ENCODE measurements around the gene SLC38A10. TPM values are rescaled to one million over a fixed set of nuclear protein-coding genes. Genes with fewer than 3 reads are reported as not detected.

SLC38A10 gene
- total RNA-seq, 1 donor from 2014 or later, result 120 TPM

- Mint-ChIP-seq H3K27ac (ENCODE audit: unreplicated experiment) (no peak overlapping the region), H3K4me1 (ENCODE audit: unreplicated experiment) (peaks cover 16% of the 10 kb centered on the region), H3K9me3 (ENCODE audit: unreplicated experiment) (no peaks in the 10 kb centered on the region), H3K4me3 (ENCODE audit: unreplicated experiment) (no peak overlapping the region), H3K27me3 (ENCODE audit: unreplicated experiment) (no peaks in the 10 kb centered on the region), H3K36me3 (ENCODE audit: unreplicated experiment) (peaks cover 12% of the 10 kb centered on the region)
- no peak for DNase-seq (ENCODE audit: extremely low spot score, unreplicated experiment)
- no peak for TF ChIP-seq CTCF (IDR thresholded peaks at IDR 0.05)
Observed at GRCh38 chr17:81258292-81258691, 36.8 kb downstream of the SLC38A10 start.

GRCh38 chr17:81257533-81257932 is 37.6 kb downstream of the SLC38A10 start:
- Mint-ChIP-seq H3K27ac (ENCODE audit: unreplicated experiment) (no peak overlapping the region), H3K9me3 (ENCODE audit: unreplicated experiment) (no peaks in the 10 kb centered on the region), H3K4me1 (ENCODE audit: unreplicated experiment) (peaks cover 19% of the 10 kb centered on the region), H3K36me3 (ENCODE audit: unreplicated experiment) (peaks cover 14% of the 10 kb centered on the region), H3K4me3 (ENCODE audit: unreplicated experiment) (no peak overlapping the region), H3K27me3 (ENCODE audit: unreplicated experiment) (no peaks in the 10 kb centered on the region)
- no peak for TF ChIP-seq CTCF (IDR thresholded peaks at IDR 0.05)
- no peak for DNase-seq (ENCODE audit: extremely low spot score, unreplicated experiment)

- Mint-ChIP-seq H3K27ac (ENCODE audit: unreplicated experiment) (no peak overlapping the region), H3K4me3 (ENCODE audit: unreplicated experiment) (no peak overlapping the region), H3K27me3 (ENCODE audit: unreplicated experiment) (no peaks in the 10 kb centered on the region), H3K9me3 (ENCODE audit: unreplicated experiment) (no peaks in the 10 kb centered on the region), H3K4me1 (ENCODE audit: unreplicated experiment) (peaks cover 19% of the 10 kb centered on the region), H3K36me3 (ENCODE audit: unreplicated experiment) (peaks cover 14% of the 10 kb centered on the region)
- no peak for TF ChIP-seq CTCF (IDR thresholded peaks at IDR 0.05)
- DNase-seq (ENCODE audit: extremely low spot score, unreplicated experiment), result no peak
Observed at GRCh38 chr17:81256616-81257015, 38.5 kb downstream of the SLC38A10 start.

GRCh38 chr17:81254955-81255717 is 40.0 kb downstream of the SLC38A10 start:
- peaks cover 14% of the 10 kb centered on the region for H3K36me3 Mint-ChIP-seq (ENCODE audit: unreplicated experiment)
- H3K27ac Mint-ChIP-seq (ENCODE audit: unreplicated experiment), result peak overlapping the region; percentile 75
- no peak overlapping the region for H3K4me3 Mint-ChIP-seq (ENCODE audit: unreplicated experiment)

More at GRCh38 chr17:81254955-81255717, 40.0 kb downstream of the SLC38A10 start:
- H3K27me3 Mint-ChIP-seq (ENCODE audit: unreplicated experiment), result no peaks in the 10 kb centered on the region
- TF ChIP-seq CTCF (IDR thresholded peaks at IDR 0.05), result peak; percentile 60
- H3K4me1 Mint-ChIP-seq (ENCODE audit: unreplicated experiment), result peaks cover 19% of the 10 kb centered on the region
- DNase-seq (ENCODE audit: extremely low spot score, unreplicated experiment), result no peak
- H3K9me3 Mint-ChIP-seq (ENCODE audit: unreplicated experiment), result no peaks in the 10 kb centered on the region

Data from osteocyte (in vitro differentiated cells).